ENCODE results near the gene MAPK14. TPM values are rescaled to one million over a fixed set of nuclear protein-coding genes. Genes with fewer than 3 reads are reported as not detected.

Gene MAPK14
- total and polyA plus RNA-seq, 3 donors from 2014 or later: 21.8 to 58.3 (median 57.3) TPM

- intact Hi-C loops (cut with DNase I; ENCODE audit: low total_unique reads): no loop called here
- H3K36me3 ChIP-seq (ENCODE audit: low read depth, missing control alignments): no peaks in the 10 kb centered on the region
- no peaks in the 10 kb centered on the region for H3K9me3 ChIP-seq
- TF ChIP-seq CTCF (IDR thresholded peaks at IDR 0.05) (no peak), POLR2A (IDR thresholded peaks at IDR 0.05) (no peak)
- DNase-seq: peak; percentile 83
- peaks cover 37% of the 10 kb centered on the region for H3K4me1 ChIP-seq
- 3 to 10% methylated on average over 6 to 8 of the region's 8 CpGs for WGBS, 2 donors
- peak overlapping the region in 1 of 2 donors; percentile 66 for H3K4me3 ChIP-seq
- no peaks in the 10 kb centered on the region for H3K27me3 ChIP-seq
- H3K27ac ChIP-seq: peak overlapping the region; percentile 81 to 83
Observed at GRCh38 chr6:36131511-36132245, 104.1 kb downstream of the MAPK14 start.

- Histone ChIP-seq H3K36me3 (ENCODE audit: low read depth, missing control alignments) (no peaks in the 10 kb centered on the region), H3K4me1 (peaks cover 37% of the 10 kb centered on the region), H3K9me3 (no peaks in the 10 kb centered on the region), H3K27ac (peak overlapping the region in 1 of 2 donors; percentile 83), H3K27me3 (no peaks in the 10 kb centered on the region), H3K4me3 (no peak overlapping the region)
- 69 to 86% methylated on average over 5 of the region's 5 CpGs for WGBS, 2 donors
- intact Hi-C loops (cut with DNase I; ENCODE audit: low total_unique reads): no loop called here
- no peak for DNase-seq
- no peak for TF ChIP-seq POLR2A (IDR thresholded peaks at IDR 0.05)
Observed at GRCh38 chr6:36132246-36132895, 104.8 kb downstream of the MAPK14 start.

DNA sequence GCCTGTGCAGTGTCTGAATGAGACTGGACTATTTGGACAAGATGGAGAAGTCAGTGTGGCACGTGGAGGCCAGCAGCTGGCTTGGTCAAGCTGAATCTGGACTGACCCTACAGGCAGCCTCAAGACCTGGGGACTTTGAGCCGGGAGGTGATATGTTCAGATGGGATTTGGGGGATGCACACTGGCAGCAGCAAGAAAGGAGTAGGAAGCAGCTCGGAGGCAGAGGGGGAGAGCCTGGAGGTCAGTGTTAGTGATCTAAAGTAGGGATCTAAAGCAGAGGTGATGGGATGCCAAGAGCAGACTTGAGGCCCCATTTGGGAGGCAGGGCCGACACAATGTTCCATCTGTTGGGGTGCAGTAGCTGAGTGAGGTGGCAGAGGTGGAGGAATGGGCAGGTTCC is 105.5 kb downstream of the MAPK14 start:
- intact Hi-C loops (cut with DNase I; ENCODE audit: low total_unique reads): no loop called here
- peaks cover 37% of the 10 kb centered on the region for H3K4me1 ChIP-seq

DNA sequence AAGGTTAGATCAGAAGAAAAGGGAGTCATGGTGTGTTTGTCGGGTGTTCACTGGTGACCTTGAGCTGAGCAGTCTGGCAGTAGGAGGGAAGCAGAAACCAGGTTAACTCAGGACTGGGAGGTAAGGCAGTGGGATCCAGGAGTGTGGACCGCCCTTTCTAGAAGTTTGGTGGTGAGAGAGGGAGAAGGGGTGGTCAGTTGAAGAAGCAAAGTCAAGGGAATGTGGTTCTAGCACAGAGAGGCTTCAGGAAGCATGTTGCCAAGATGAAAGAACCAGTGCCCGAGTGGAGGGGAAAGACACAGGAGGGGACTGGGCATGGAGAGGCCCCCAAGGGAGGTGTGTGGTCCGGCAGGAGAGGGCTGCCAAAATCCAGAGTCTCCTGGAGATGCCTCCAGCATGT is 106.3 kb downstream of the MAPK14 start:
- H3K36me3 ChIP-seq (ENCODE audit: low read depth, missing control alignments): no peaks in the 10 kb centered on the region
- intact Hi-C loops (cut with DNase I; ENCODE audit: low total_unique reads): no loop called here
- WGBS, 2 donors: 51 to 68% methylated on average over 4 of the region's 4 CpGs
- TF ChIP-seq CTCF (IDR thresholded peaks at IDR 0.05) (no peak), POLR2A (IDR thresholded peaks at IDR 0.05) (no peak)
- DNase-seq: no peak
- no peaks in the 10 kb centered on the region for H3K27me3 ChIP-seq
- no peak overlapping the region for H3K4me3 ChIP-seq
- H3K4me1 ChIP-seq: peaks cover 37% of the 10 kb centered on the region
- peak overlapping the region in 1 of 2 donors; percentile 8 for H3K27ac ChIP-seq
- no peaks in the 10 kb centered on the region for H3K9me3 ChIP-seq

More for the DNA sequence above, 105.5 kb downstream of the MAPK14 start:
- no peak for DNase-seq
- Histone ChIP-seq H3K27me3 (no peaks in the 10 kb centered on the region), H3K4me3 (no peak overlapping the region), H3K9me3 (no peaks in the 10 kb centered on the region), H3K36me3 (ENCODE audit: low read depth, missing control alignments) (no peaks in the 10 kb centered on the region), H3K27ac (peak overlapping the region; percentile 8 to 24)
- WGBS, 2 donors: 79 to 93% methylated on average over 4 of the region's 4 CpGs
- TF ChIP-seq CTCF (IDR thresholded peaks at IDR 0.05) (no peak), POLR2A (IDR thresholded peaks at IDR 0.05) (no peak)

DNA sequence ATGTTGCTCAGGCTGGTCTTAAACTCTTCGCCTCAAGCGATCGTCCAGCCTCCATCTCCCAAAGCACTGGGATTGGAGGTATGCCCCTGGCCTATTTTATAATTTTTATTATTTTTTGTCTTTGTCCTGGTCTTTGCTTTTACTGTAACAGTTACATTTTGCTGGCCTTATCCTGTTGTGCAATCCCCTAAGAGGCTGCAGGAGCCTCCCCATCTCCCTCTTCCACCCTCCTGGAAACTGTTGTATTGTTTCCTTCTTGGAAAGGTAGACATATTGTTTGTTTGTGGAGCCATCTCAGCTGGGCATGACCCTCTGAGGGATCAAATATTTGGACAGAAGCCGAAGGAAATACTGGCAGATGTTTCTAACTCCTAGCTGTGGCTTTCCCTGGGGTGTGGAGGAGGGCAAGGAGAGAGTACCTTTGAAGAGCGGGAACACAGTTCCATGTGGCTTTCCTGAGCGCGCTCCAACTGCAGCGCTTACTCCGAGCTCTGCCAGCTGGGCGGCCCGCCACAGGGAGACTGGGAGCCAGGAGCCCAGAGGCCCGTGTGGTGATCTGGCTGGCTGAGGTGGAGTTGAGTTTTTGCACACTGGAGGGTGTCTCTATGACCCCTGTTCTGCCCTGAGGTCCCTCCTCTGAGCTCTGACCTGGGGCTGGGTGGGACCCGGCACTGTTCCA is 107.6 kb downstream of the MAPK14 start:
- TF ChIP-seq POLR2A (IDR thresholded peaks at IDR 0.05): no peak
- TF ChIP-seq CTCF (IDR thresholded peaks at IDR 0.05): no peak
- no peak for DNase-seq
- 74 to 85% methylated on average over 10 to 13 of the region's 13 CpGs for WGBS, 2 donors
- Histone ChIP-seq H3K27ac (no peak overlapping the region), H3K9me3 (no peaks in the 10 kb centered on the region), H3K4me3 (no peak overlapping the region), H3K27me3 (no peaks in the 10 kb centered on the region), H3K4me1 (peaks cover 45% of the 10 kb centered on the region), H3K36me3 (ENCODE audit: low read depth, missing control alignments) (no peaks in the 10 kb centered on the region)
- intact Hi-C loops (cut with DNase I; ENCODE audit: low total_unique reads): no loop called here
